Measurements from ENCODE around the gene MAP3K1.

- no peak for TF ChIP-seq CTCF (IDR thresholded peaks at IDR 0.05 in 4 of 5, conservative IDR thresholded peaks at IDR 0.05 in 1 of 5)
- no peak for TF ChIP-seq POLR2A (IDR thresholded peaks at IDR 0.05)
These were observed 2.1 kb downstream of the MAP3K1 start for GRCh38 chr5:56817263-56818014.
